K562 (cell line): ENCODE results near the gene PRKAG2. TPM values are rescaled to one million over a fixed set of nuclear protein-coding genes. Genes with fewer than 3 reads are reported as not detected.
A peak's percentile ranks its signal among the peaks of the same experiment; 100 is the strongest.

Experiments
- CEBPZ ChIP-seq: fragments of 150-350 bp; IDR thresholded peaks from 2 replicates; pipeline ENCODE4 v1.6.1; 2014; ENCODE audit warnings: low read depth, mild to moderate bottlenecking, low read length, borderline replicate concordance
- CREBBP ChIP-seq: IDR thresholded peaks from one replicate; pipeline ENCODE4 v1.6.1; 2012; ENCODE audit warnings: low read depth, mild to moderate bottlenecking, control low read depth, inconsistent platforms, low read length
- DDX20 ChIP-seq: fragments of 450-650 bp; IDR thresholded peaks from 2 replicates; pipeline ENCODE4 v1.6.1; 2016; ENCODE audit warnings: missing genetic modification characterization, low read depth, mild to moderate bottlenecking, missing compliant biosample characterization, moderate library complexity
- E2F5 ChIP-seq: sonication (generic); formaldehyde crosslinking; IDR thresholded peaks from 2 replicates; pipeline ENCODE4 v1.8.0; 2022; ENCODE audit warnings: mild to moderate bottlenecking, missing genetic modification reagents
- EP400 ChIP-seq: fragments of 450-650 bp; IDR thresholded peaks from 2 replicates; pipeline ENCODE4 v1.6.1; 2017; ENCODE audit warnings: antibody characterized with exemption, mild to moderate bottlenecking, moderate library complexity
- ETS2 ChIP-seq: IDR thresholded peaks from 2 replicates; pipeline ENCODE4 v1.6.1; 2016; ENCODE audit warnings: borderline replicate concordance, missing genetic modification characterization, mild to moderate bottlenecking, moderate library complexity, missing compliant biosample characterization; ENCODE audit not compliant: poor library complexity, severe bottlenecking
- FOXP1 ChIP-seq: sonication (generic); formaldehyde crosslinking; IDR thresholded peaks from 2 replicates; pipeline ENCODE4 v1.8.0; 2022; ENCODE audit warnings: mild to moderate bottlenecking, missing genetic modification reagents
- HDAC6 ChIP-seq: IDR thresholded peaks from 2 replicates; pipeline ENCODE4 v1.6.1; 2012; ENCODE audit warnings: low read depth, mild to moderate bottlenecking, control low read depth, inconsistent platforms, low read length, moderate library complexity
- HMGN3 ChIP-seq: IDR thresholded peaks from 2 replicates; pipeline ENCODE4 v1.6.1; 2011; ENCODE audit warnings: borderline replicate concordance, low read depth, mild to moderate bottlenecking, mixed read lengths, low read length; ENCODE audit not compliant: insufficient read length; ENCODE audit errors: extremely low read depth
- MYBL2 ChIP-seq, 2 experiments: fragments of 450-650 bp in 1 of 2; sonication (generic) in 1 of 2; formaldehyde crosslinking in 1 of 2; IDR thresholded peaks; 2 replicates each; pipeline versions ENCODE4 v1.6.1 to v1.8.1; 2017 to 2022; ENCODE audit warnings: borderline replicate concordance in 1 of 2, inconsistent platforms in 1 of 2, low read depth in 1 of 2, mild to moderate bottlenecking in 1 of 2, missing genetic modification reagents in 1 of 2, moderate library complexity in 1 of 2
- RBM22 ChIP-seq: fragments of 200-400 bp; formaldehyde crosslinking; IDR thresholded peaks from 2 replicates; pipeline ENCODE4 v1.6.1; 2018; ENCODE audit warnings: low read length, low read depth; ENCODE audit not compliant: poor library complexity, severe bottlenecking
- RBM25 ChIP-seq: fragments of 200-400 bp; formaldehyde crosslinking; IDR thresholded peaks from 2 replicates; pipeline ENCODE4 v1.6.1; 2018; ENCODE audit warnings: low read length, low read depth, moderate library complexity; ENCODE audit not compliant: severe bottlenecking
- SIN3A ChIP-seq, 2 experiments: fragments of 150-350 bp in 1 of 2; IDR thresholded peaks; 2 replicates each; pipeline ENCODE4 v1.6.1; 2011 to 2016; ENCODE audit warnings: borderline replicate concordance in 2 of 2, low read depth in 2 of 2, low read length in 2 of 2, mild to moderate bottlenecking in 2 of 2, moderate library complexity in 2 of 2; ENCODE audit not compliant: control insufficient read depth in 1 of 2
- TAF9B ChIP-seq: fragments of 450-650 bp; IDR thresholded peaks from 2 replicates; pipeline ENCODE4 v1.6.1; 2018; ENCODE audit warnings: mild to moderate bottlenecking; ENCODE audit not compliant: partially characterized antibody
- TEAD2 ChIP-seq: fragments of 450-650 bp; IDR thresholded peaks from 2 replicates; pipeline ENCODE4 v1.6.1; 2016; ENCODE audit warnings: missing genetic modification characterization, control low read depth, missing compliant biosample characterization
- ZBED1 ChIP-seq: IDR thresholded peaks from 2 replicates; pipeline ENCODE4 v1.6.1; 2014
- ZNF143 ChIP-seq: sonication (generic); formaldehyde crosslinking; IDR thresholded peaks from 2 replicates; pipeline ENCODE4 v1.9.0; 2022; ENCODE audit warnings: mild to moderate bottlenecking, missing genetic modification reagents
- ZNF282 ChIP-seq: sonication (generic); formaldehyde crosslinking; IDR thresholded peaks from 2 replicates; pipeline ENCODE4 v1.8.1; 2023; ENCODE audit warnings: missing genetic modification reagents
- ZNF347 ChIP-seq: fragments of 450-650 bp; formaldehyde crosslinking; IDR thresholded peaks from 2 replicates; pipeline ENCODE4 v1.4.0; 2020; ENCODE audit warnings: low read depth, mild to moderate bottlenecking, moderate library complexity
- ZNF41 ChIP-seq: fragments of 250-450 bp; sonication (Bioruptor Pico); conservative IDR thresholded peaks from 2 replicates; pipeline ENCODE4 v1.4.0; 2020; ENCODE audit warnings: mild to moderate bottlenecking
- ZNF449 ChIP-seq: fragments of 250-450 bp; sonication (Bioruptor Pico); IDR thresholded peaks from 2 replicates; pipeline ENCODE4 v1.8.0; 2022; ENCODE audit warnings: moderate library complexity, mild to moderate bottlenecking, inconsistent platforms
- ZNF77 ChIP-seq: fragments of 250-450 bp; sonication (Bioruptor Pico); IDR thresholded peaks from 2 replicates; pipeline ENCODE4 v1.5.0; 2020
- polyA plus RNA-seq, 8 experiments: library from polyadenylated mRNA; depleted of rRNA in 4 of 8; stranded (reverse) in 5 of 8; unstranded in 3 of 8; fragments of >200 nt; fragmentation: Nextera tagmentation in 2 of 8; fragmentation: Illumina TruSeq in 1 of 8; extraction: Ambion mirVana in 2 of 8; extraction: Trizol in 1 of 8; gene quantifications; 2 replicates each; pipeline versions ENCODE4 v1.2.1 to v1.2.3, GENCODE V29; 2011 to 2014; ENCODE audit warnings: inconsistent platforms in 1 of 8, missing spikeins in 1 of 8
- total RNA-seq, 7 experiments: library from RNA; depleted of rRNA in 6 of 7; stranded (reverse); fragments of >200 nt in 6 of 7; fragmentation: Illumina TruSeq in 2 of 7; extraction: Trizol in 2 of 7; gene quantifications; 2 replicates each; pipeline versions ENCODE4 v1.2.1 to v1.2.3, GENCODE V29; 2011 to 2021; ENCODE audit warnings: low replicate concordance in 1 of 7

PRKAG2 gene
- total and polyA plus RNA-seq, 9 of the 15 experiments (the other 6 are each of a cell fraction or from before 2014, with no cell fraction given) = 0.99 to 5.6 (median 3.3) TPM

GRCh38 chr7:151519765-151520418 lies 357.0 kb downstream of the PRKAG2 start, which contains the start of gene RHEB (continued):
- TF ChIP-seq TEAD2 (tag) (no peak), MYBL2 (IDR thresholded peaks at IDR 0.05; ENCODE audit: low read depth) (peak; percentile 98), MYBL2 (CRISPR knock-in tag; IDR thresholded peaks at IDR 0.05; ENCODE audit: borderline replicate concordance) (no peak), HMGN3 (peak; percentile 71), ZNF449 (CRISPR knock-in tag) (no peak), E2F5 (CRISPR knock-in tag) (no peak), EP400 (peak; percentile 99), CREBBP (no peak), ZNF282 (CRISPR knock-in tag) (no peak), SIN3A (IDR thresholded peaks at IDR 0.05; ENCODE audit: borderline replicate concordance in 2 of 2, control insufficient read depth in 1 of 2, low read depth in 2 of 2, low read length in 2 of 2) (peak in 1 of 2 experiments; percentile 73; a peak in 1 of 4 replicates), TAF9B (peak; percentile 31), ZNF77 (CRISPR knock-in tag) (no peak), CEBPZ (no peak), RBM22 (no peak), FOXP1 (CRISPR knock-in tag) (peak; percentile 57; the same call in 1 of the 2 replicates), RBM25 (no peak), ZBED1 (no peak), DDX20 (tag) (no peak), ZNF143 (CRISPR knock-in tag) (no peak), ETS2 (tag) (no peak), ZNF41 (CRISPR knock-in tag) (no peak), ZNF347 (CRISPR knock-in tag) (no peak), HDAC6 (no peak)
